Neural cell (in vitro differentiated cells): ENCODE data around the gene FOXK1.

ENCODE experiments used
- CTCF ChIP-seq: fragments of 450-650 bp; IDR thresholded peaks from 2 replicates; pipeline ENCODE4 v1.5.1; 2014; ENCODE audit warnings: antibody characterized with exemption, mild to moderate bottlenecking, moderate library complexity; ENCODE audit not compliant: poor library complexity, severe bottlenecking
- MXI1 ChIP-seq: fragments of 450-650 bp; conservative IDR thresholded peaks from 2 replicates; pipeline ENCODE4 v1.6.1; 2014; ENCODE audit warnings: antibody characterized with exemption, mild to moderate bottlenecking; ENCODE audit not compliant: poor library complexity, severe bottlenecking
- RAD21 ChIP-seq: fragments of 450-650 bp; conservative IDR thresholded peaks from 2 replicates; pipeline ENCODE4 v1.6.1; 2014; ENCODE audit warnings: antibody characterized with exemption, mild to moderate bottlenecking, moderate library complexity
- SMC3 ChIP-seq: fragments of 450-650 bp; conservative IDR thresholded peaks from 2 replicates; pipeline ENCODE4 v1.6.1; 2014; ENCODE audit warnings: antibody characterized with exemption, mild to moderate bottlenecking, moderate library complexity; ENCODE audit not compliant: poor library complexity

GRCh38 chr7:4798706-4799235, 116.7 kb downstream of the FOXK1 start:
- TF ChIP-seq CTCF (no peak), SMC3 (no peak), RAD21 (no peak), MXI1 (no peak)
